IMR-90 (cell line): ENCODE results near the gene GRN. TPM values are rescaled to one million over a fixed set of nuclear protein-coding genes. Genes with fewer than 3 reads are reported as not detected.

Source experiments
- ATAC-seq: fragments of 200-7000 bp; cut with Tn5 transposase; 2 replicates; pipeline ENCODE4 v1.9.1; 2020; ENCODE audit warnings: low read depth, mild to moderate bottlenecking, moderate library complexity
- BruUV-seq: library from RNA; stranded (reverse); fragments of 400-500 nt; replicated peaks from 2 replicates; lab custom pipeline; 2021; lab: Mats Ljungman, UMichigan
- CTCF ChIA-PET: fragments of 300-600 bp; formaldehyde crosslinking; extraction: SDS; loops from one replicate; lab custom pipeline; 2021; ENCODE audit warnings: antibody characterized with exemption; lab: Yijun Ruan, JAX
- POLR2A ChIA-PET: fragments of 300-600 bp; sonication (Branson Sonifier 250); formaldehyde crosslinking; loops from one replicate; lab custom pipeline; 2022; ENCODE audit warnings: antibody characterized with exemption; ENCODE audit not compliant: unreplicated experiment; lab: Charles Lee
- DNase-seq: peaks from one replicate; pipeline ENCODE4 v3.0.0; 2013
- H2AFZ ChIP-seq: replicated peaks from 2 replicates; pipeline ENCODE3; 2013; ENCODE audit warnings: low read length, mild to moderate bottlenecking; ENCODE audit not compliant: poor library complexity
- H2AK5ac ChIP-seq: 2 replicates; pipeline ENCODE4 v1.6.1; 2013; ENCODE audit warnings: low read depth, low read length, inconsistent platforms
- H2AK9ac ChIP-seq: replicated peaks from 2 replicates; pipeline ENCODE3; 2013; ENCODE audit warnings: mild to moderate bottlenecking, low read depth, low read length, moderate library complexity; ENCODE audit not compliant: poor library complexity
- H2BK120ac ChIP-seq: 2 replicates; pipeline ENCODE4 v1.6.1; 2013; ENCODE audit warnings: low read depth, low read length, inconsistent platforms
- H2BK15ac ChIP-seq: 3 replicates; pipeline ENCODE4 v1.6.1; 2013; ENCODE audit warnings: low read depth, low read length, inconsistent platforms
- H2BK20ac ChIP-seq: 2 replicates; pipeline ENCODE4 v1.6.1; 2013; ENCODE audit warnings: low read depth, mild to moderate bottlenecking, inconsistent platforms, low read length, moderate library complexity
- H2BK5ac ChIP-seq: 2 replicates; pipeline ENCODE4 v1.6.1; 2013; ENCODE audit warnings: mild to moderate bottlenecking, low read depth, low read length, inconsistent platforms; ENCODE audit not compliant: poor library complexity, severe bottlenecking
- H3K14ac ChIP-seq: replicated peaks from 2 replicates; pipeline ENCODE4 v1.6.1; 2013; ENCODE audit warnings: low read depth, low read length, inconsistent platforms
- H3K18ac ChIP-seq: 2 replicates; pipeline ENCODE4 v1.6.1; 2013; ENCODE audit warnings: low read depth, low read length, control low read depth
- H3K23ac ChIP-seq: 2 replicates; pipeline ENCODE4 v1.6.1; 2013; ENCODE audit warnings: low read depth, low read length, inconsistent platforms
- H3K27ac ChIP-seq: 2 replicates; pipeline ENCODE4 v1.5.1; 2013; ENCODE audit warnings: mild to moderate bottlenecking, control low read depth, low read length; ENCODE audit not compliant: insufficient read depth
- H3K27me3 ChIP-seq: 2 replicates; pipeline ENCODE4 v1.6.1; 2013; ENCODE audit warnings: low read length; ENCODE audit not compliant: control insufficient read depth, insufficient read depth
- H3K36me3 ChIP-seq: 2 replicates; pipeline ENCODE4 v1.6.1; 2013; ENCODE audit warnings: low read length, mixed read lengths; ENCODE audit not compliant: control insufficient read depth, insufficient read depth
- H3K4ac ChIP-seq: 2 replicates; pipeline ENCODE4 v1.6.1; 2013; ENCODE audit warnings: low read depth, low read length, inconsistent platforms
- H3K4me1 ChIP-seq: 2 replicates; pipeline ENCODE4 v1.6.1; 2013; ENCODE audit warnings: low read length, mixed read lengths; ENCODE audit not compliant: control insufficient read depth, insufficient read depth
- H3K4me2 ChIP-seq: 2 replicates; pipeline ENCODE4 v1.6.1; 2013; ENCODE audit warnings: low read depth, mild to moderate bottlenecking, control low read depth, low read length, moderate library complexity
- H3K4me3 ChIP-seq: 2 replicates; pipeline ENCODE4 v1.5.1; 2013; ENCODE audit warnings: low read depth, mild to moderate bottlenecking, control low read depth, low read length, moderate library complexity; ENCODE audit not compliant: insufficient read depth
- H3K56ac ChIP-seq: 2 replicates; pipeline ENCODE4 v1.6.1; 2013; ENCODE audit warnings: low read length, inconsistent platforms; ENCODE audit not compliant: insufficient read depth; ENCODE audit errors: extremely low read depth
- H3K79me1 ChIP-seq, 2 experiments: 2 replicates each; pipeline ENCODE4 v1.6.1; 2013; ENCODE audit warnings: low read length in 2 of 2, inconsistent platforms in 1 of 2, low read depth in 1 of 2
- H3K9ac ChIP-seq: 2 replicates; pipeline ENCODE4 v1.6.1; 2013; ENCODE audit warnings: low read depth, low read length, control low read depth
- H3K9me1 ChIP-seq: 2 replicates; pipeline ENCODE4 v1.6.1; 2013; ENCODE audit warnings: low read length, inconsistent platforms; ENCODE audit not compliant: insufficient read depth
- H3K9me3 ChIP-seq: 2 replicates; pipeline ENCODE4 v1.6.1; 2013; ENCODE audit warnings: low read length; ENCODE audit not compliant: control insufficient read depth, insufficient read depth
- H4K20me1 ChIP-seq: 2 replicates; pipeline ENCODE4 v1.6.1; 2013; ENCODE audit warnings: low read length, inconsistent platforms; ENCODE audit not compliant: insufficient read depth
- H4K5ac ChIP-seq: 2 replicates; pipeline ENCODE4 v1.6.1; 2013; ENCODE audit warnings: mild to moderate bottlenecking, low read depth, low read length, control low read depth
- H4K8ac ChIP-seq, 2 experiments: 2 replicates each; pipeline ENCODE4 v1.6.1; 2013; ENCODE audit warnings: low read depth in 2 of 2, low read length in 2 of 2, control low read depth in 1 of 2, inconsistent platforms in 1 of 2
- H4K91ac ChIP-seq: 2 replicates; pipeline ENCODE4 v1.6.1; 2013; ENCODE audit warnings: low read depth, low read length, inconsistent platforms; ENCODE audit not compliant: insufficient read depth
- BHLHE40 ChIP-seq: fragments of 150-350 bp; IDR thresholded peaks from 2 replicates; pipeline ENCODE4 v1.6.1; 2016; ENCODE audit warnings: mild to moderate bottlenecking, low read depth, low read length
- CEBPB ChIP-seq: IDR thresholded peaks from 2 replicates; pipeline ENCODE4 v1.6.1; 2012; ENCODE audit warnings: low read depth, low read length, improper control_type of control experiment
- CHD1 ChIP-seq: IDR thresholded peaks from 2 replicates; pipeline ENCODE4 v1.6.1; 2012; ENCODE audit warnings: low read depth, low read length, improper control_type of control experiment
- CTCF ChIP-seq: conservative IDR thresholded peaks from 2 replicates; pipeline ENCODE4 v1.5.1; 2012; ENCODE audit warnings: mild to moderate bottlenecking, low read depth, low read length, improper control_type of control experiment
- ELK1 ChIP-seq: fragments of 150-350 bp; IDR thresholded peaks from 2 replicates; pipeline ENCODE4 v1.6.1; 2016; ENCODE audit warnings: low read depth, mild to moderate bottlenecking, low read length, moderate library complexity, borderline replicate concordance
- FOS ChIP-seq: fragments of 150-350 bp; IDR thresholded peaks from 2 replicates; pipeline ENCODE4 v1.6.1; 2016; ENCODE audit warnings: low read depth, low read length
- MAFK ChIP-seq: IDR thresholded peaks from 2 replicates; pipeline ENCODE4 v1.6.1; 2012; ENCODE audit warnings: low read depth, low read length, improper control_type of control experiment
- MAZ ChIP-seq: IDR thresholded peaks from 2 replicates; pipeline ENCODE4 v1.6.1; 2012; ENCODE audit warnings: low read depth, mild to moderate bottlenecking, low read length, improper control_type of control experiment, moderate library complexity, borderline replicate concordance
- MXI1 ChIP-seq: IDR thresholded peaks from 2 replicates; pipeline ENCODE4 v1.6.1; 2012; ENCODE audit warnings: low read depth, mild to moderate bottlenecking, low read length, moderate library complexity, borderline replicate concordance
- NFE2L2 ChIP-seq: fragments of 150-350 bp; IDR thresholded peaks from 2 replicates; pipeline ENCODE4 v1.6.1; 2016; ENCODE audit warnings: low read depth, mild to moderate bottlenecking, low read length
- POLR2A ChIP-seq: IDR thresholded peaks from 2 replicates; pipeline ENCODE4 v1.6.1; 2012; ENCODE audit warnings: mild to moderate bottlenecking, low read depth, low read length
- RAD21 ChIP-seq: IDR thresholded peaks from 2 replicates; pipeline ENCODE4 v1.6.1; 2012; ENCODE audit warnings: low read length, improper control_type of control experiment
- RCOR1 ChIP-seq: IDR thresholded peaks from 2 replicates; pipeline ENCODE4 v1.6.1; 2012; ENCODE audit warnings: mild to moderate bottlenecking, low read length, improper control_type of control experiment; ENCODE audit not compliant: insufficient replicate concordance
- RFX5 ChIP-seq: IDR thresholded peaks from 2 replicates; pipeline ENCODE4 v1.8.0; 2012; ENCODE audit warnings: low read depth, mild to moderate bottlenecking, low read length, moderate library complexity
- SMC3 ChIP-seq: fragments of 150-350 bp; IDR thresholded peaks from 2 replicates; pipeline ENCODE4 v1.6.1; 2016; ENCODE audit warnings: low read depth, mild to moderate bottlenecking, antibody characterized with exemption, low read length, moderate library complexity
- WGBS, 2 experiments: methylation state at CpG; one replicate each; pipeline versions ENCODE4 v1.1.5 to v1.1.7; 2013; ENCODE audit warnings: missing lambda C conversion rate in 2 of 2; ENCODE audit not compliant: insufficient read length in 1 of 2; ENCODE audit errors: extremely low coverage in 2 of 2; 5-methylcytosine and 5-hydroxymethylcytosine counted together
- dilution Hi-C: fragments of 300-500 bp; cut with HindIII; formaldehyde crosslinking; loops from one replicate; pipeline ENCODE4 v1.14.3; 2018; ENCODE audit warnings: low sequenced_read_pairs; ENCODE audit not compliant: unreplicated experiment
- in situ Hi-C: fragments of 300-500 bp; cut with MboI; formaldehyde crosslinking; loops from 3 replicates; pipeline ENCODE4 v1.14.3; 2019; ENCODE audit warnings: low sequenced_read_pairs, inconsistent platforms, mixed read lengths
- intact Hi-C: fragments of 100-400 bp; cut with micrococcal nuclease; formaldehyde crosslinking; loops from 2 replicates; pipeline ENCODE4 v1.10.0; 2022
- polyA plus RNA-seq, 3 experiments: library from polyadenylated mRNA; depleted of rRNA; stranded (reverse); fragments of >200 nt; gene quantifications; 2 replicates each; pipeline ENCODE4 v1.2.3, GENCODE V29; 2012; ENCODE audit warnings: low replicate concordance in 1 of 3
- total RNA-seq: library from RNA; depleted of rRNA; stranded (reverse); fragments of >200 nt; gene quantifications from 2 replicates; pipeline ENCODE4 v1.2.3, GENCODE V29; 2012

GRN gene
- total and polyA plus RNA-seq, 2 of the 4 experiments (the other 2 are of a cell fraction): 38.9 to 494 TPM

GRCh38 chr17:44315760-44316731 is 29.1 kb upstream of the GRN start:
- WGBS, 2 experiments: 9% methylated on average over 20 of the region's 38 CpGs; no CpG with 5 or more reads in 1 of the 2 experiments
- Histone ChIP-seq H3K27me3 (peaks cover 53% of the 10 kb centered on the region), H3K27ac (no peak overlapping the region), H3K4me3 (no peak overlapping the region), H3K9me1 (no peaks in the 10 kb centered on the region; the same call in 1 of the 2 replicates), H3K14ac (no peak overlapping the region), H2BK120ac (no peak overlapping the region), H2AK5ac (no peak overlapping the region), H2AFZ (peak overlapping the region; percentile 23), H2AK9ac (no peak overlapping the region), H3K4ac (no peak overlapping the region), H3K23ac (no peak overlapping the region), H3K18ac (no peak overlapping the region), H2BK5ac (no peak overlapping the region), H3K4me2 (no peak overlapping the region; the same call in 1 of the 2 replicates), H2BK15ac (no peak overlapping the region), H4K91ac (no peak overlapping the region), H4K20me1 (peaks cover 4% of the 10 kb centered on the region; the same call in 1 of the 2 replicates), H3K4me1 (peaks cover 4% of the 10 kb centered on the region; the same call in 1 of the 2 replicates), H2BK20ac (no peak overlapping the region), H4K8ac (no peak overlapping the region), H3K79me1 (no peaks in the 10 kb centered on the region), H3K9me3 (peaks cover 5% of the 10 kb centered on the region), H3K56ac (no peak overlapping the region), H3K9ac (no peak overlapping the region), H4K5ac (no peak overlapping the region), H3K36me3 (peaks cover 12% of the 10 kb centered on the region)
- CTCF ChIA-PET: no interaction called here
- no peak for DNase-seq
- intact Hi-C loops (no loop called here), dilution Hi-C loops (no loop called here), in situ Hi-C loops (no loop called here)
- POLR2A ChIA-PET: interaction anchor here (0.6 kb wide), 2 partner anchors 11 to 98 kb away, joined by 3 to 8 read pairs; no protein-coding TSS in a partner anchor
- no peak for ATAC-seq
- no TSS peak for BruUV-seq
- no peak for TF ChIP-seq RCOR1
- no peak for TF ChIP-seq NFE2L2
- no peak for TF ChIP-seq ELK1
- no peak for TF ChIP-seq CHD1
- no peak for TF ChIP-seq RFX5
- no peak for TF ChIP-seq CEBPB
- no peak for TF ChIP-seq SMC3
- TF ChIP-seq RAD21: no peak
- no peak for TF ChIP-seq BHLHE40
- no peak for TF ChIP-seq MAFK
- no peak for TF ChIP-seq MXI1
- TF ChIP-seq MAZ: no peak
- no peak for TF ChIP-seq CTCF
- no peak for TF ChIP-seq FOS
- TF ChIP-seq POLR2A: no peak
